ENCODE results near the gene KDM5B. TPM values are rescaled to one million over a fixed set of nuclear protein-coding genes. Genes with fewer than 3 reads are reported as not detected.
A peak's percentile ranks its signal among the peaks of the same experiment; 100 is the strongest.

The KDM5B gene
- polyA plus RNA-seq, 3 donors, result 3.4 to 12.5 (median 10.6) TPM

DNA sequence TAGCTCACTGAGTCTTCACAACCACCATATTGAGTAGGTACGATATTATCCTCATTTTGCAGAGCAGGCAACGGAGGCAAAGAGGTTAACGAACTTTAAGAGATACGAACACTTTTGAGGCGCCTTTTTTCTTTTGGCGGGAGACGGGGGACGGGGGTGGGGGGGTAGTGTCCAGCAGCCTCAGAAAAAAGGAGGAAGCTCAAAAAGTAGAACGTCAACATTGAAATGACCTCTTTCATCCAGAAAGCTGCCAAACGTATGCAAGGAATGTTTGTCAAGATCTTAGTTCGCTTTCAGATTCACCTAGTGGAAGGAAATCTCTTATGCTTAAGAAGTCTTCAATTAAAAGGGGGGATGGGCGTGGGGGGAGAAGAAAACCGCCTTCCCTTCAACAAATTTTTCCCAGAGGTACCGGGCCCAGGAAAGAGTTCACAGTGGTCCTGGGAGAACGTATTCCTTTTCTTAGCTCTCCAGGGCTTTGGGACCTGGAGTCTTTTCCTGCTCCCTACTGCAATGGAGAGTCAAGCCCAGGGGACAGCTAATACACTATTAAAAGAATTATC is 1.5 kb upstream of the KDM5B start:
- Mint-ChIP-seq H3K4me1 (peaks cover 44% of the 10 kb centered on the region), H3K9me3 (peaks cover 0 to 2% (median 0%) of the 10 kb centered on the region in 7 donors), H3K27ac (peak overlapping the region in 1 of 7 donors; percentile 73), H3K27me3 (ENCODE audit: low read depth in 3 of 3) (peaks cover 15 to 26% (median 16%) of the 10 kb centered on the region in 3 donors), H3K4me3 (peak overlapping the region; percentile 83 to 93), H3K36me3 (peaks cover 0 to 2% of the 10 kb centered on the region in 2 donors)
- DNase-seq, result no peak
- Histone ChIP-seq H3K4me1 (ENCODE audit: control insufficient read depth in 1 of 2, insufficient read depth in 2 of 2, low read length in 2 of 2) (peaks cover 36 to 42% of the 10 kb centered on the region in 2 donors), H3K4me2 (replicated peaks; ENCODE audit: extremely low read depth, low read length, poor library complexity, severe bottlenecking) (peak overlapping the region; percentile 96), H3K27me3 (ENCODE audit: control insufficient read depth in 2 of 2, insufficient read depth in 2 of 2, low read length in 2 of 2) (peaks cover 0 to 13% of the 10 kb centered on the region in 2 donors), H3K36me3 (replicated peaks in 1 of 2; ENCODE audit: control insufficient read depth in 1 of 2, insufficient read depth in 2 of 2, low read length in 2 of 2) (no peaks in the 10 kb centered on the region), H3K9me3 (replicated peaks in 1 of 2; ENCODE audit: control insufficient read depth in 1 of 2, insufficient read depth in 1 of 2, low read length in 2 of 2) (no peaks in the 10 kb centered on the region), H3K9ac (ENCODE audit: insufficient read depth, low read length, poor library complexity, severe bottlenecking) (no peak overlapping the region), H4K20me1 (ENCODE audit: insufficient read depth, low read length) (peaks cover 16% of the 10 kb centered on the region), H2AFZ (ENCODE audit: insufficient read depth, low read depth, low read length, poor library complexity, severe bottlenecking) (peak overlapping the region; percentile 90), H3K27ac (ENCODE audit: low read depth in 1 of 2, low read length in 2 of 2) (no peak overlapping the region), H3K4me3 (replicated peaks in 1 of 3; ENCODE audit: low read depth in 2 of 3, low read length in 3 of 3) (peak overlapping the region in 1 of 3 experiments; percentile 81), H3K79me2 (ENCODE audit: insufficient read depth, low read length) (peaks cover 39% of the 10 kb centered on the region)
- intact Hi-C loops (cut with micrococcal nuclease), result loop anchor here (5.0 to 10.0 kb wide), 3 partner anchors 55 to 158 kb away; partner anchors contain the start of genes CYB5R1 (in 1 of the 2) and RABIF (in 1 of the 2)
- WGBS (ENCODE audit: insufficient coverage), result 60% methylated on average over 2 of the region's 15 CpGs
- TF ChIP-seq, protein P1, sequence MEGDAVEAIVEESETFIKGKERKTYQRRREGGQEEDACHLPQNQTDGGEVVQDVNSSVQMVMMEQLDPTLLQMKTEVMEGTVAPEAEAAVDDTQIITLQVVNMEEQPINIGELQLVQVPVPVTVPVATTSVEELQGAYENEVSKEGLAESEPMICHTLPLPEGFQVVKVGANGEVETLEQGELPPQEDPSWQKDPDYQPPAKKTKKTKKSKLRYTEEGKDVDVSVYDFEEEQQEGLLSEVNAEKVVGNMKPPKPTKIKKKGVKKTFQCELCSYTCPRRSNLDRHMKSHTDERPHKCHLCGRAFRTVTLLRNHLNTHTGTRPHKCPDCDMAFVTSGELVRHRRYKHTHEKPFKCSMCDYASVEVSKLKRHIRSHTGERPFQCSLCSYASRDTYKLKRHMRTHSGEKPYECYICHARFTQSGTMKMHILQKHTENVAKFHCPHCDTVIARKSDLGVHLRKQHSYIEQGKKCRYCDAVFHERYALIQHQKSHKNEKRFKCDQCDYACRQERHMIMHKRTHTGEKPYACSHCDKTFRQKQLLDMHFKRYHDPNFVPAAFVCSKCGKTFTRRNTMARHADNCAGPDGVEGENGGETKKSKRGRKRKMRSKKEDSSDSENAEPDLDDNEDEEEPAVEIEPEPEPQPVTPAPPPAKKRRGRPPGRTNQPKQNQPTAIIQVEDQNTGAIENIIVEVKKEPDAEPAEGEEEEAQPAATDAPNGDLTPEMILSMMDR (IDR thresholded peaks at IDR 0.05), result no peak

DNA sequence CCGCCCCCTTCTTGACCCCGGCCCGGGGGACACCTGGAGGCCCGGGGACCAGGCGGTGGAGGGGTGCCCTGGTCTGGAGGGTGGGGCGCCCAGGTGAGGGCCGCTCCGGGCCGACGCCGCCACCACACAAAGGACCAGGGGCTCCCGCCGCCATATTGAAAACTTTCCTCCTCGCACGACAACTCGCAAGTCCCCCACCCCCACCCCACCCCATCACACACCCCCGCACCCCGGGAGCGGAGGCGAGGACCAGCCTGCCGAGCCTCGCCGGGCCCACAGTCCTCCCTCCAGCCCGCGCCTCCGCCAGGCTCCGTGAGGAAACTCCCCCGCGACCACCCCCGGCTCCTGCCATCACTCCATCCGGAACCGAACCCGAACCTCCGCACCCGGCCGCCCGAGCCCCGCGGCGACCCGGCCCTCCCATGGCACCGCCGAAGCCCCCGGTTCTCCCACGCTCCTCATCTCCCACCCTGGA is 733 bp downstream of the KDM5B start:
- WGBS (ENCODE audit: insufficient coverage), result 1% methylated on average over 28 of the region's 45 CpGs
- peak in 1 of 3 donors; percentile 25 for DNase-seq
- H3K9ac ChIP-seq (ENCODE audit: insufficient read depth, low read length, poor library complexity, severe bottlenecking), result peak overlapping the region; percentile 86
- H2AFZ ChIP-seq (ENCODE audit: insufficient read depth, low read depth, low read length, poor library complexity, severe bottlenecking), result peak overlapping the region; percentile 81
- H3K4me1 ChIP-seq (ENCODE audit: control insufficient read depth in 1 of 2, insufficient read depth in 2 of 2, low read length in 2 of 2), result peaks cover 45 to 53% of the 10 kb centered on the region in 2 donors
- peaks cover 15 to 26% (median 16%) of the 10 kb centered on the region in 3 donors for H3K27me3 Mint-ChIP-seq (ENCODE audit: low read depth in 3 of 3)
- no peaks in the 10 kb centered on the region for H3K9me3 Mint-ChIP-seq
- peaks cover 0 to 2% of the 10 kb centered on the region in 2 donors for H3K36me3 Mint-ChIP-seq
- peaks cover 0 to 13% of the 10 kb centered on the region in 2 donors for H3K27me3 ChIP-seq (ENCODE audit: control insufficient read depth in 2 of 2, insufficient read depth in 2 of 2, low read length in 2 of 2)
- H3K4me3 Mint-ChIP-seq, result peak overlapping the region; percentile 83 to 87
- H3K4me1 Mint-ChIP-seq, result peaks cover 58% of the 10 kb centered on the region
- peaks cover 60% of the 10 kb centered on the region for H3K79me2 ChIP-seq (ENCODE audit: insufficient read depth, low read length)
- peak overlapping the region; percentile 52 to 92 (median 80) for H3K4me3 ChIP-seq (replicated peaks in 1 of 3; ENCODE audit: low read depth in 2 of 3, low read length in 3 of 3)
- H4K20me1 ChIP-seq (ENCODE audit: insufficient read depth, low read length), result peaks cover 35% of the 10 kb centered on the region
- TF ChIP-seq, protein P1 (IDR thresholded peaks at IDR 0.05), result no peak
- peak overlapping the region in 2 of 7 donors; percentile 60 to 63 for H3K27ac Mint-ChIP-seq
- H3K36me3 ChIP-seq (replicated peaks in 1 of 2; ENCODE audit: control insufficient read depth in 1 of 2, insufficient read depth in 2 of 2, low read length in 2 of 2), result no peaks in the 10 kb centered on the region
- peak overlapping the region in 1 of 2 donors; percentile 83 for H3K27ac ChIP-seq (ENCODE audit: low read depth in 1 of 2, low read length in 2 of 2)
- H3K4me2 ChIP-seq (replicated peaks; ENCODE audit: extremely low read depth, low read length, poor library complexity, severe bottlenecking), result peak overlapping the region; percentile 92
- intact Hi-C loops (cut with micrococcal nuclease), result loop anchor here in 1 of 2 donors (5.0 kb wide), 2 partner anchors 80 to 160 kb away; partner anchors contain the start of genes CYB5R1 and RABIF
- no peaks in the 10 kb centered on the region for H3K9me3 ChIP-seq (replicated peaks in 1 of 2; ENCODE audit: control insufficient read depth in 1 of 2, insufficient read depth in 1 of 2, low read length in 2 of 2)

Measured in CD14-positive monocyte (primary cell).